ENCODE data around the gene TRRAP.

GRCh38 chr7:98862203-98862602 lies 16.1 kb upstream of the TRRAP start:
- TF ChIP-seq CTCF (IDR thresholded peaks at IDR 0.05 in 4 of 5, conservative IDR thresholded peaks at IDR 0.05 in 1 of 5) (no peak), POLR2A (IDR thresholded peaks at IDR 0.05) (no peak)
